ENCODE measurements around the gene CCNK.

The CCNK gene

GRCh38 chr14:99508896-99509629 lies 27.9 kb downstream of the CCNK start:
- DNase-seq: no peak

DNA sequence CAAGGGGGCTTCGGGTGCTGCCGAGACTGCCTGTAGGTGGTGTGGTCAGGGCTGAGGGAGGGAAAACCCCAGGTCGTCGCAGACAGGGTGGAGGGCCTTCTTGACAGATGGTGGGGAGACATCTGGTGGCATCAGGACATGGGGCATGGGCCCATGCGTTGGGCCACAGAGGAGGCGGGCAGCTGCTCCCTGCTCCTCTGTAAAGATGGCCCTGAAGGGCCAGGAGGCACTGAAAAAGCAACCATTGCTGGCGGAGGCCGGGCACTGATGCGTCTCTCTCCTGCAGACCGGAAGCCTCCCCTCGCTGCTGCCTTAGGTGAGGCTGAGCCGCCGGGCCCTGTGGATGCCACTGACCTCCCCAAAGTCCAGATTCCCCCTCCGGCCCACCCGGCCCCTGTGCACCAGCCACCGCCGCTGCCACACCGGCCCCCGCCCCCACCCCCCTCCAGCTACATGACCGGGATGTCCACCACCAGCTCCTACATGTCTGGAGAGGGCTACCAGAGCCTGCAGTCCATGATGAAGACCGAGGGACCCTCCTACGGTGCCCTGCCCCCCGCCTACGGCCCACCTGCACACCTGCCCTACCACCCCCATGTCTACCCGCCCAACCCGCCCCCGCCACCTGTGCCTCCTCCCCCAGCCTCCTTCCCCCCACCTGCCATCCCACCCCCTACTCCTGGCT lies 28.8 kb downstream of the CCNK start:
- DNase-seq: no peak

GRCh38 chr14:99510556-99511139 lies 29.4 kb downstream of the CCNK start:
- DNase-seq: no peak

GRCh38 chr14:99511421-99512109 lies 30.4 kb downstream of the CCNK start:
- no peak for DNase-seq

DNA sequence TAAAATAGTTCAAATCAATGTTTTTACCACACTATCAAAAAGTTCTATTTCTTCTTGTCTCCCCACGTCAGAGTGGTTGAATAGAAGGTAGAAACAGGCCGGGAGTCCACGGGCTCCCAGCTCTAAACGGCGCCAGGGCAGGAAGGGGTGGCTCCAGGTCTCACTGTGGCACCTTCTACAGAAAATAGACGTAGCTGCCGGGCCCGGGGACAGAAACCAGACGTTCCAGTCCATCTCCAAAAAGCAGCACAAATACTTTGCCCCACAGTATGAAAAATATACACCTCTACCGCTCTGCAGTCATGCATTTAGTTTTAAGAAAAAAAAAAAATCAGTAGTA lies 30.9 kb downstream of the CCNK start:
- DNase-seq: no peak

DNA sequence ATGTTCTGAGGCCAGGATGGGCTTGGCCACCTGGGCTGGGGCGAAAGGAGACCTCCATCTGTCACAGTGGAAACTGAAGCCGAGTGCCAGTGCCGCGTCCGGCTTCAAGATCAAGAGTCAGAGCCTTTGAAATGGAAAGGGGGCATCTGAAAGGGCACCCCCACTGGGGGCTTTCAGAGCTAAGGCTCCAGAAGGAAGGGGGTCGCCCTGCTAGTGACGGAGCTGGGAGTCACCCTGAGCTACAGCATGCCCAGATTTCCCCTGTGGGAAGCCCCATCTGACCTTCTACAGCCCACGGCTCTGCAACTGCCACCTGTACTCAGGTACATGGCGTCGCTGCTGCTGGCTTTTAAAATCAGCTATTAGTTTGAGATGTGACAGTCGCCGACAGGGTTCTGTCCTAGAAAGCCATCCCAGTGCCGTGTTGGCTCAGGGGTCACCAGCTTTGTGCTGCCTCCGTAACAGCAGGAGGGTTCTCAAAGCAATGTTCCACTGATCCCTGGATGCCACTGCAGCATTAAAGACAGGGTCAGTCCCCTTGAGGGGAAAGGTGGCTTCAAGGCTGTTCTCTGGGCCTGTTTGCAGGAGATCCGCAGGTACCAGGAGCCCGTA lies 31.5 kb downstream of the CCNK start:
- no peak for DNase-seq

DNA sequence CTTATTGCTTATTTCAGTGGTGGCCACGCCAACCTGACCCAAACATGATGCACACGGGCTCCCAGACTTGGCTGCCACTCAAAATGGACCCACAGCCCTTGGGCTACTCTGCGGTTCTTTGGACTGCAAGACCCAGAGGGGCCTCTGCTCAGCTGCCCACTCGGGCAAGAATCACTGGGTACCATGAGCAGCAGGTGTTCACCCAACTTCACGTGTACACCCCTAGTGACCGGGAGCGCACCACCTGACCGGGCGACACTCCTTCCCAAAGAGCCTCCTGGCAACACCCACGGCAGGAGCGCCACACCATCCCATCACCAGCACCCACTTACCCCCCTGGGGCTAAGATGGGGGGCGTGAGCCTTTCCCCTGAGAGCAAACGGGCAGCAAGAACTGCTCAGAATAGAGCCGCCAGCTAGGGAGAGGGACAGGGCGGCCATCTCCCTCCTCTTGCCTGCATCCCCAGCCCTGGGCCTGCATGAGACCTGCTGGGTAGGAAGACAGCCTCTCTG lies 32.0 kb downstream of the CCNK start:
- DNase-seq: no peak

DNA sequence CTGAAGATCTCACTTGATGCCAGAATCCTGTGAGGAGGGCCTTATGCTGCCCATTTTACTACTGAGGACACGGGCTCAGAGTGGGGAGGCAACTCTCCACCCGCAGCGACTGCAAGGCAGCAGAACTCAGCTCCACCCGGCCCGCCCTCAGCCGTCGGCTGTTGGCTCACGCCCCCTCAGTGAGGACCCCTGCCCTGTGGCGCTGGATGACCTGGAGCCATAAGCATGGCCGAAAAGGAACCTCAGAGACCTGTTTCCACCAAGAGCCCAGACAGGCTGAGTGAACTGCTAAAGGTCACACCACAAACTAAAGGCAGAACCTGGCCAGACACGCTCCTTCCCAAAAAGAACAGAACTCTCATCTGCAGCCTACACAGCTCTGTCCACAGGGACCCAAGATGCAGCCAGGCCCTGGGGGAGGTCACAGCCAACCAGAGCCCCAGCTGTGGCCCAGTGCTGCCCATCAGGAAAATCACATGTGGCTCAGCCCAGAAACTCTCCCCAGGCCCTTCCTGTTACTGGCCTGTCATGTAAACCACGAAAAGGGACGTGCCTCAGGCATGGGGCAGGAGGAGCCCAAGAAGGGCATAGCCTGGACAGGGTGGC lies 32.8 kb downstream of the CCNK start:
- no peak for DNase-seq

- no peak for DNase-seq
Measured at GRCh38 chr14:99514552-99515300, 33.5 kb downstream of the CCNK start.

DNA sequence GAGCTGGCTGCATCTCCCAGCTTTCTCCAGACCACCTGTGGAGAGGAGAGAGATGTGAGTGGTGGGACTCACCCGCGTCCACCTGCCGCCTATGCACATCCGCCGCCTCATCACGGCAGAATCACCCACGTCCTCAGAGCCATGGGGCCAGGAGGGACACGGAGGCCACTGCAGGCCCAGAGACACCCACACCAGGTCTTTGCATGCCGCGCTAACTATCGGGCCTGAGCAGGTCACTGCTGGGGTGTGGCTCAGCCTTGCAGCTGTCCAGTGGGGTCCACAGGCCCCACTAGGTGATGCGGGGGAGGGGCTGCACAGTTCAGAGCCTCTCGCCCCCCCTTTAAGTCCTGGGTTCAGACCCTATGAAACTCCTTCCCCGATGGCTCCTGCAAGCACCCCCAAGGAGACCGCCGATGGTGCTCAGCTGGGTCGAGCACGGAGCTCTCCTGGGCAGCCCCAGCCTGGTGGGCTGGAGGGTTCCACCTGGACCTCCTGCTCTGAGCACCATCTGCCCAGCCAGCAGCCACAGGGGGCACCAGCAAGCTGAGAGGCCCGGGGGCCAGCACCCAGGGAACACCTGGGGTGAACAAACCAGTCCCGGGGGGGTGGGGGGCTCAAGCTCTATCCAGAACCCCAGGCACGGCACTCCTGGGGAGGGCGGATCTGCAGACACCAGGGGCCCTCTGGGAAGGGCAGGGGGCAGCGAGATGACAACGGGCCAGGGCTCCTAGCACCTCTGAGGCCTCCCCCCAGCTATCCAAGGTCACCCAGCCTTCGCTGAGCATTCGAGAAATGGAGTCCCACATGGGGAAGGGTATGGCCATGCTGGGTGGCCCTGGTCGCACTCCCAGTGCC lies 34.3 kb downstream of the CCNK start:
- DNase-seq: no peak

DNA sequence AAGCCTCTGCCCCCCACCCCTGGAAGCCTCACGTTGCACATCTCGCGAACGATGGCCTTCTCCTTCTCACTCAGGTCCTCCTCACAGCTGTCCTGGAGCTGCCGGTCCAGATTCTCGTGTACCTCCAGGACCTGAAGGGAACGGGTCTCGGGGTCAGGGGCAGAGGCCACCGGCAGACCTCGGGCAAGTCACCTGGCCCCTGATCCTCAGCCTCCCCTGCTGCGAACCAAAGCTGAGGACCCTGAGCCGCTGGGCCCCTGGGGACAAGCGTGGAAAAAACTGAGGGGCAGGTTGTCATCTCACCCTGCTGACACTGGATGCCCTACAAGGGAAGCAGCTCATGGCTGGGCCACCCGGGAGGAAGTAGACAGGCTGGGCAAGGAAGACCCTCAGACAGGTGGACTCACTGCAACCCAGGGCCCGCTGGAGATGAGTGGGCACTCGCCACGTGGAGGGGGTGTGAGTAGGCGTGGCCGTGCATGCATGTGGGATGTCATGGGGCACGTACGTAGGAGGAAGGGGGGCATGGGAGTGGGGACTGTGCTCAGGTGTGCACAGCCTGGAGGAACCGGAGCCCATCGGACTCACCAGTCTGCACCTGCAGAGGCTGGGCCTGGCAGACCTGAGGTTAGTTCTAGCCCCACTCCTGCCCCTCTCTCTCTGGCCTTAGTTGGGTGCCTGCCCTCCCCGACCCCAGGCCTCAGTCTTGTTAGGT lies 35.1 kb downstream of the CCNK start:
- no peak for DNase-seq

DNA sequence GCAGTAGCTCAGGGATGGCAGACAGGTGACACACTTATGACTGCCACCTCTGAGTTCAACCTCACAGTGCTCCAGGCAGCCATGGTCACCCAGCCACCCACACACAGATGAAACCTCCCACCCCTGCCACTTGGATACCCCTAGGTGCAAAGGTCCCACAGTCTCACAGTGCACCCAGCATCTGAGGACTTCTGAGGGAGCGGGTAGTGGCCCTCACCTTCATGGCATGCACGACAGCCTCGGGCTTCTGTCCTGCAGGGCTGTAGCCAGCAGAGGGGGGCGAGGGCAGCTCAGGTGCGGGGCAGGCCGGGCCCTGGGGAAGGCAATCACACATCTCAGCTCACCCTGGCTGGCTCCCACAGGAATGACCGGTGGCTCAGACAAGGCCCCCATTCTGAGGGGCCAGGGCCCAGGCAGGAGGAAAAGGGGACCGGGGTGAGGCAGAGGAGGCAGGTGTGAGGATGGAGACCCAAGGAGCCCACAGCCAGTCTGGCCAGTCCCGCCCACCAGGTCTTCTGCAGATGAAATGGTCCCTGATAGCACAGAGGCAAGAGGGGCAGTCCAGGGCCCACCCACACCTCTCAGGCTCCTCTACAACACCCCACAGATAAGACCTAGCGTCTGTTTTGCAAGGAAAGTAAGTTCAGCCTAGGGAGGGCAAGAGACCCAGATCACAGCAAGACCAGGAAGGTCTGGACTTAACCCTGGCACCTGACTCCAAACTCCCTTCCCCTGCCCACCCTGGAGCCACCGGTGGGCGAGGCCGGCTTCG lies 35.8 kb downstream of the CCNK start:
- no peak for DNase-seq

- DNase-seq: no peak
Measured at GRCh38 chr14:99517643-99518381, 36.6 kb downstream of the CCNK start.

GRCh38 chr14:99518441-99519346 lies 37.5 kb downstream of the CCNK start:
- peak; percentile 71 for DNase-seq

GRCh38 chr14:99519347-99519881 lies 38.2 kb downstream of the CCNK start:
- DNase-seq: no peak

- no peak for DNase-seq
Measured at GRCh38 chr14:99519931-99520421, 38.8 kb downstream of the CCNK start.

DNA sequence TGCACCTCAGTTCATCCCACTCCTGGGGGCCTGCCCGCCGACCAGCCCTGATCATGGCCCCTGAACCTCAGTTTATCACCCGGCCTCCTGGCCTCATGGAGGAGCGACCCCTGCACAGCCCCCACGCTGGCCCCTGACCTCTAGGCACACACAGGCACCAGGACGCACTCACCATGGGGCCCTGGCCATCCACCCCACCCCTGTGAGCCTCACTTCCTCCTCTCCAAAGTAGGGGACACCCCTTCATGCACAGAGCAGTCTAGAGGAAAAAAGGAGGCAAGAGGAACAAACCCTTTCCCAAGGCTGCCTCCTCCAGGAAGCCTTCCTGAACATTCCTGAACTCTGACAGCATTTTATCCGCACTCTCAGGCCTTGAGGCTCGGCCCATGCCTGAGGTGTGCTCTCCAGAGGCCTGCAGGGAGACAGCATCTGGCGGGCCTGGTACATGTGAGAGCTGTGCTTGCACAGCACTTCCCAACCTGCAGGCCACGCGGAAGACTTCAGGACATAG lies 39.4 kb downstream of the CCNK start:
- no peak for DNase-seq

All from CD4-positive, alpha-beta T cell treated with Interferon gamma for 1 hour (primary cell).